Cardiac fibroblast (primary cell): ENCODE data around the gene PAK6.

Experiments
- DNase-seq, 2 donors: peaks; one replicate each; pipeline versions ENCODE4 v3.0.0 to v3.0.0-alpha.2; 2010; ENCODE audit warnings: low read depth in 2 of 2
- H3K4me3 ChIP-seq, 2 donors: replicated peaks in 1 of 2; 1 replicate in 1 of 2; 2 replicates in 1 of 2; pipeline ENCODE4 v1.5.1; 2011; ENCODE audit warnings: low read depth in 2 of 2, low read length in 2 of 2, mild to moderate bottlenecking in 2 of 2, moderate library complexity in 1 of 2
- TF ChIP-seq, protein P1 (sequence below): IDR thresholded peaks from one replicate; pipeline ENCODE4 v1.5.1; 2011; ENCODE audit warnings: low read depth, mild to moderate bottlenecking, low read length, inconsistent platforms

Gene PAK6

DNA sequence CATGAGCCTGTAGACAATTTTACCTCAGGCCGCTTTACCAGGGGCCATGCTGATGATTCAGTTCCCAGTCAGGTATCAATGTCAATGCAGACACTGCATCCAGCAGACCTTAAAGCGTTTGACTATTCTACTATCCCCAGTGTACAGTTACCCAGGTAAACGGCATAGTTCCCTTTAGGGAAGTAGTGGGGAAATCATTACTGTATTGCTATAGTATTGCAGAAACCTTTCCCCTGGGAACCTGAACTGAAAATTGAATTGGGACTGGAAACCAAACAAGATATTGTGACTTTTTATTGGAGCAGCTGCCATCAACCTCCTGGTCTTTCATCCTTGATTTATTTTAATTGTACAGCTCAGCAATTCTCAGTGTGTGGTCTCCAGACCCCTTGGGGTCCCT is 78.1 kb downstream of the PAK6 start:
- no peak for DNase-seq
- no peak overlapping the region for H3K4me3 ChIP-seq
- TF ChIP-seq, protein P1, sequence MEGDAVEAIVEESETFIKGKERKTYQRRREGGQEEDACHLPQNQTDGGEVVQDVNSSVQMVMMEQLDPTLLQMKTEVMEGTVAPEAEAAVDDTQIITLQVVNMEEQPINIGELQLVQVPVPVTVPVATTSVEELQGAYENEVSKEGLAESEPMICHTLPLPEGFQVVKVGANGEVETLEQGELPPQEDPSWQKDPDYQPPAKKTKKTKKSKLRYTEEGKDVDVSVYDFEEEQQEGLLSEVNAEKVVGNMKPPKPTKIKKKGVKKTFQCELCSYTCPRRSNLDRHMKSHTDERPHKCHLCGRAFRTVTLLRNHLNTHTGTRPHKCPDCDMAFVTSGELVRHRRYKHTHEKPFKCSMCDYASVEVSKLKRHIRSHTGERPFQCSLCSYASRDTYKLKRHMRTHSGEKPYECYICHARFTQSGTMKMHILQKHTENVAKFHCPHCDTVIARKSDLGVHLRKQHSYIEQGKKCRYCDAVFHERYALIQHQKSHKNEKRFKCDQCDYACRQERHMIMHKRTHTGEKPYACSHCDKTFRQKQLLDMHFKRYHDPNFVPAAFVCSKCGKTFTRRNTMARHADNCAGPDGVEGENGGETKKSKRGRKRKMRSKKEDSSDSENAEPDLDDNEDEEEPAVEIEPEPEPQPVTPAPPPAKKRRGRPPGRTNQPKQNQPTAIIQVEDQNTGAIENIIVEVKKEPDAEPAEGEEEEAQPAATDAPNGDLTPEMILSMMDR = no peak

DNA sequence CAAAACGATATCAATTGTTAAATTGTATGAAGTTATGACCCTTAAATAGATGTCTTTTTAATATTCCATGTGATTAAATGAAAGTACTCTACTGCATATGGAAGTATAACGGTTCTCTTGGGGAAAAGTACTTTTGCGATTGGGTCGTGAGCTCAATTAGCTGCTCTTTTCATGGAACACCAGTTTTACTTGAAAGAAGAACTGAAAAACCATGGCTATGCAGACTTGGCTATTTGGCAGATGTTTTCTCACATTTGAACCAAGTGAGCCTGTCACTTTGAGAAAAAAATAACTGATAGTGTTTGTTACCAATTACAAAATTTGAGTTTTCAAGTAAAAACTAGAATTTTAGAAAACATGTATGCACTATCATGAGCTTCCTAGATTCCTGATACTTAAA is 78.7 kb downstream of the PAK6 start:
- no peak overlapping the region for H3K4me3 ChIP-seq
- TF ChIP-seq, protein P1 = no peak
- no peak for DNase-seq

DNA sequence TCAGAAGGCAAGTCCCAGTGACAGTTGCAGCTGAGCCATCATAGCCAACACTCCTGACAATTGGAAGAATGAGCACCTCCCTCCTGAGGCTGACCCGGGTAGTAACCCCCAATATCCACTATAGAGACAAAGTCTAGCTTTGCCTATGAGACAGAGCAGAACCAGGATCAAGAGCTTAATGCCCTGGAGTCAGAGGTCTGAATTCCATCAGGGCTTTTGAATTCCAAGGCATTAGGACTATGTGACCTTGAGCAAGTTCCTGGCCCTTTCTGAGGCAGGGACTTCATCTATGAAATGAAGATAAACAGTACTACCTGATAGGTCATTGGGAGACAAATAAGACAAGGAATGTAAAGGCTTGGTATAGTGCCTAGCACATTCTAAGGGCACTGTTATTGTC is 81.5 kb downstream of the PAK6 start:
- TF ChIP-seq, protein P1 = no peak
- DNase-seq = no peak
- no peak overlapping the region for H3K4me3 ChIP-seq

DNA sequence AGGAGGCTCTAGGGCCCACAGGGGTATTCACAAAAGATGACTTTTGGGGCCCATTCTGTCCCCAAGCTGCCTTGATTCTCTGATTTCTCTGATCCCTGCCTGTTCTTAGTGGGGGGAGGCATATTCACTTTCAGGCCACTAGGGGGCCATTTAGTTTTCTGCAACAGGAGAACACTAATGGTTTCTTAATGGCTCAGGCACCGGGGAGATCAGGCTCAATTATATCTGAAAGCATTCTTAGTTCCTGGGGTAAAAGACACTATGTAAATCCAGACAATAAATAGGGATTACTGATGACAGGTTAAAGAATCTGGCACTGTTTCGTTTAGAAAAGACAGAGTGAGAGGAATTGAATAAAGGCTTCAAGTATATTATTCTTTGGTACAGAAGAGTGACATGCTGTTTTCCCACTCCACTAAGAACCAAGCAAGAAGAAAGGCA is 82.1 kb downstream of the PAK6 start:
- TF ChIP-seq, protein P1 = peak; percentile 91
- peak; percentile 76 to 82 for DNase-seq
- no peak overlapping the region for H3K4me3 ChIP-seq

DNA sequence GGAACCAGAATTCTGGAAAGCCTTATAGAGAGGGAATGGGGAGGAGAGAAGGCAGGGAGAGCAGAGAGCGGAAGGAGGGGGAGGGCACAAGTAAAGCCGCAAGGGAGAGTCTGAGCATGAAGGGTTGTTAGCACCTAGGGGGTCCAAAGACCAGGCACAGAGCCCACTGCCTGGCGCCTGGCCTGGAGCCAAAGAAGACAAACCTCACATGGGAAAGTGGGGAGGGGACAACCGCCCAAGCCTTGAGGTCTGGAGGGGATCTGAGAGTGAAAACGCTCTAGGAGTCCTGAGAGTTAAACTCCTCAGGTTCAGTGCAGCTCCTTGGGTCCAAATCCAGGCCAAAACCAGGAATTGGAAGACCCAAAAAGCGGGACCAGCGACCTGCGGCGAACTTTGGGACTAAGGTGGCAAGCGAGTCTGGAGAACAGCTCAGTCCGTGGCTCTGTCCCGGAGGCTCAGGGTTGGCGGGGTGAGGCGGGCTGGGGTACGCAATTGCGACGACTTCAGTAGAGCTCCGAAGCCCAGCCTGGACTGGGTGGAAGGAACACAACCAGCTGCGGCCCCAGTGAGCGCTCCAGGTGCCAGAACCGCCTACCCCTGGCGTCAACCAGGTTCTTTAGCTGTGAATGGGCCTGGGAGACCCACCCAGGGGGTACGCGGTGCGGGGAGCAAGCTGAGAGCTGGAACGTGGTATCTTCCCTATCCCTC is 83.8 kb downstream of the PAK6 start:
- DNase-seq = peak in 1 of 2 donors; percentile 49
- peak overlapping the region; percentile 19 to 77 for H3K4me3 ChIP-seq
- TF ChIP-seq, protein P1 = no peak

DNA sequence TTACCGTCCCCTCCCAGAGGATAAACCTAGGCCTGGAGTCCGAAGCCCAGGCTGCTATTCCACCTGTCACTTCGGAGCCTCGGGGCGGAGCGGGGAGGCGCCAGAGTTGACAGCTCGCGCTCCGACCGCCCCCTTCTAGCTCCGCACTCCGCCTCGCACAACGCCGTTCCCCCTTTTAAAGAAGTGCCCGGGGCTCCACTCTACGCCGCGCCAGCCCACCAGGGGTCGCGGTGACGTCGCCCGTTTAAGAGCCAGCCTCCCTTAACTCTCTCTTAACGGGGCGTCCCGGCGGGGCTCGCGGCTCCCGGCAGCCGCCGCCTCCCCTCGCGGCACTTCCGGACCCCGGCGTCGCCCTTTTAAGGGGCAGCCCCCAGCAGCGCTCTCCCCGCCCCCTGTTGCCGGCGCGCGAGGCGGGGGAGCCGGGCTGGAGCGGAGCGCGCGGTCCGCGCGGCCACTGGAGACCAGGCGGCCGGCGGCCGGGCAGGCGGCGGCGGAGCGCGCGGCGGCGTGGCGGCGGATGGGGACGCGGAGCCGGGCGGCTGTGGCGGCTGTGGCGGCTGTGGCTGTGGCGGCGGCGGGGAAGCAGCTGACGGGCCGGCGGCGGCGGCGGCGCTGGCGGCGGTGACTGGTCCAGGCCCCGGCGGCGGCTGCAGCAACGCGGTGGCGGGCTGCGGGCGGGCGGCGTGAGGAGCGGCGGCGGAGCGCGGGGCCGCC is 84.5 kb downstream of the PAK6 start, which contains the start of gene INAFM2:
INAFM2 (plus strand) TSS at position 454 of the 714 bp plus-strand sequence. CDS start 364 bp downstream, outside the sequence.
- peak; percentile 93 to 98 for DNase-seq
- H3K4me3 ChIP-seq = peak within 1 kb of the TSS; percentile 75 to 77
- TF ChIP-seq, protein P1 = peak; percentile 54
